22Rv1 (cell line): ENCODE data around the gene ELMO3.
A peak's percentile ranks its signal among the peaks of the same experiment; 100 is the strongest.

Experiments used
- H3K27ac ChIP-seq: fragments of 450-650 bp; 2 replicates; pipeline ENCODE4 v1.5.1; 2017
- ZFX ChIP-seq: fragments of 450-650 bp; IDR thresholded peaks from 2 replicates; pipeline ENCODE4 v1.6.1; 2017; ENCODE audit warnings: antibody characterized with exemption, borderline replicate concordance
- TF ChIP-seq, protein P1 (sequence below): fragments of 450-650 bp; IDR thresholded peaks from 2 replicates; pipeline ENCODE4 v1.5.1; 2017; ENCODE audit warnings: mild to moderate bottlenecking

Gene ELMO3

GRCh38 chr16:67170168-67170948, 28.6 kb upstream of the ELMO3 start, which contains the start of gene NOL3:
TSS of gene NOL3 (plus strand) at chr16:67170538.
- peak within 1 kb of the TSS; percentile 22; the same call in 1 of the 2 replicates for H3K27ac ChIP-seq
- TF ChIP-seq, protein P1, sequence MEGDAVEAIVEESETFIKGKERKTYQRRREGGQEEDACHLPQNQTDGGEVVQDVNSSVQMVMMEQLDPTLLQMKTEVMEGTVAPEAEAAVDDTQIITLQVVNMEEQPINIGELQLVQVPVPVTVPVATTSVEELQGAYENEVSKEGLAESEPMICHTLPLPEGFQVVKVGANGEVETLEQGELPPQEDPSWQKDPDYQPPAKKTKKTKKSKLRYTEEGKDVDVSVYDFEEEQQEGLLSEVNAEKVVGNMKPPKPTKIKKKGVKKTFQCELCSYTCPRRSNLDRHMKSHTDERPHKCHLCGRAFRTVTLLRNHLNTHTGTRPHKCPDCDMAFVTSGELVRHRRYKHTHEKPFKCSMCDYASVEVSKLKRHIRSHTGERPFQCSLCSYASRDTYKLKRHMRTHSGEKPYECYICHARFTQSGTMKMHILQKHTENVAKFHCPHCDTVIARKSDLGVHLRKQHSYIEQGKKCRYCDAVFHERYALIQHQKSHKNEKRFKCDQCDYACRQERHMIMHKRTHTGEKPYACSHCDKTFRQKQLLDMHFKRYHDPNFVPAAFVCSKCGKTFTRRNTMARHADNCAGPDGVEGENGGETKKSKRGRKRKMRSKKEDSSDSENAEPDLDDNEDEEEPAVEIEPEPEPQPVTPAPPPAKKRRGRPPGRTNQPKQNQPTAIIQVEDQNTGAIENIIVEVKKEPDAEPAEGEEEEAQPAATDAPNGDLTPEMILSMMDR: no peak

GRCh38 chr16:67170949-67171649, 27.8 kb upstream of the ELMO3 start:
- peak overlapping the region; percentile 22; the same call in 1 of the 2 replicates for H3K27ac ChIP-seq
- TF ChIP-seq ZFX: no peak
- TF ChIP-seq, protein P1: no peak

- peak overlapping the region; percentile 95 for H3K27ac ChIP-seq
These were observed 25.6 kb upstream of the ELMO3 start for GRCh38 chr16:67173323-67173722.

GRCh38 chr16:67173808-67174705, 24.9 kb upstream of the ELMO3 start:
- no peak for TF ChIP-seq ZFX
- TF ChIP-seq, protein P1: peak; percentile 45
- peak overlapping the region; percentile 95 for H3K27ac ChIP-seq

More at GRCh38 chr16:67173323-67173722, 25.6 kb upstream of the ELMO3 start:
- no peak for TF ChIP-seq ZFX
- TF ChIP-seq, protein P1: no peak

- H3K27ac ChIP-seq: peak overlapping the region; percentile 95
- TF ChIP-seq, protein P1: no peak
- TF ChIP-seq ZFX: no peak
These were observed 24.2 kb upstream of the ELMO3 start for GRCh38 chr16:67174706-67175231.

DNA sequence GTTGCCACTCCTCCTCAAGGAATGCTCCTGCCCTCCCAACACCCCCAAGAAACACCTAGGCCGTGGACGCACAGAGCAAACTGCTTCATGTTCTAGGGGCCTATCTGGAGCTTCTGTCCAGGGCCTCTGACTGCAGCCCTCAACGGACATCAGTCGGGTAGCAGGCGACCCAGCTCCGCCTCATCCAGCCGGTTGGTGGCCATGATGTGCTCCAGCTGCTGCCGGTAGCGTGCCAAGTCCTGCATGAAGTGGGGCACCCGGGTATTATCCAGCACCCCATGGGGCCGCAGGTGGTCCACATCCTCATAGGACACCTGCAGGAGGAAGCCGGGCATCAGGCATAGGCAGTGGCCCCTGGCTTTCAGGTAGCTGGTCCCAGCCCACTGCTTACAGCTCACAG, 22.3 kb upstream of the ELMO3 start:
- TF ChIP-seq, protein P1: no peak
- no peak for TF ChIP-seq ZFX
- H3K27ac ChIP-seq: peak overlapping the region; percentile 94; the same call in 1 of the 2 replicates
